NCI-H2227 (cell line): ENCODE results near the gene PAOX.
"Not testable (repeated sequence)": the region's sequence is repeated elsewhere in the genome, so short reads cannot be mapped to it uniquely, and the experiment has no call there.

Experiments used
- DNase-seq: peaks from one replicate; lab custom pipeline; 2025; ENCODE audit not compliant: unreplicated experiment; lab: John Stamatoyannopoulos, UW

Gene PAOX

DNA sequence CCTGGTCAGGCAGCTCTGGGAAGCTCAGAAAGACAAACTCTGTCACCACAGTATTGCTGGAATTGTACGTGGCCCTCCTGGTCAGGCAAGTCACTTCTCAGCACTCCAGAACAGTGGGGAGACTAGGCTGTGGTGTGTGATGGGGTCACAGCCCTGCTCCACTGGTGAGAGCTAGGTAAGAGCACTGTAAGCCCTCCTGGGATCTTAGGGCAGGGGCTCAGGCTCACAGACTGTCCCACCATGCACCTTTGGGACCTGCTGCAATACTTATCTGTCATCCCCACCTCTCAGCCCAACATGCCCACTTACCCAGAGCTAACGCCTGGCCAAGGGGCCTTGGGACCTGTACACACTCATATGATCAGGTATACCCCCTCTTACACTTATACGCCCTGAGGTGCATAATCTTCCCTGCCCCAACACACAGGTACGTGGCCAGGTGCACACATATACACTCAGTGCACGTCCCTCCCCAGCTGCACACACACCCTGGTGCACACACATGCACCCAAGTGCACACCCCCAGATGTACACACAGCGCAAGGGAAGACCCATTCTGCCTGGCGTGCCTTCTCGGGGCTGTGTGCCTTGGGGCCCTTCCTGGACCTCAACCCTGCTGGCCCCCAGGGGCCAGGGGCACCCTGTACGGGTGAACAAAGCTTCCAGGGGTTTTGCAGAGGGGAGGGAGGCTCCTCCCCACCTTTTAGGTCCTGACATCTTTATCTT lies 53.0 kb downstream of the PAOX start:
- DNase-seq = not testable (repeated sequence)

DNA sequence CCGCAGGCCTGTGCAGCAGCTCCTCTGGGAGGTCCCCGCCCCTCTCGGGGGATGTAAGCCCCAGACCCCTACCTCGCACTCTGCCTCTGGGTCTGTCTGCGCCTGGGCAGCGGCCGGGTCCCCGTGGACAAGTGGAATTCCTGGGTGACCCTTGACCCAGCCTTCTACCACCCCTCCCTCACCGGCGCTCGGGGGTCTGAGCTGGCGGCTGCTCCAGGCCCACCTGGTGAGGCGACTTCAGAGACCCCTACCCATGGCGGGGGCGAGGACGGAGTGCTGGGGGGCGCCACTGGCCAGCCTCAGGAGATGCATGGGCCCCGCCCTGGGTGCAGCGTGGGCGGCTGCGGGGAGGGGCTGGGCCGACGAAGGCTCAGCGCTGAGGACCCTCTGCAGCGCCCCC lies 53.7 kb downstream of the PAOX start:
- not testable (repeated sequence) for DNase-seq

DNA sequence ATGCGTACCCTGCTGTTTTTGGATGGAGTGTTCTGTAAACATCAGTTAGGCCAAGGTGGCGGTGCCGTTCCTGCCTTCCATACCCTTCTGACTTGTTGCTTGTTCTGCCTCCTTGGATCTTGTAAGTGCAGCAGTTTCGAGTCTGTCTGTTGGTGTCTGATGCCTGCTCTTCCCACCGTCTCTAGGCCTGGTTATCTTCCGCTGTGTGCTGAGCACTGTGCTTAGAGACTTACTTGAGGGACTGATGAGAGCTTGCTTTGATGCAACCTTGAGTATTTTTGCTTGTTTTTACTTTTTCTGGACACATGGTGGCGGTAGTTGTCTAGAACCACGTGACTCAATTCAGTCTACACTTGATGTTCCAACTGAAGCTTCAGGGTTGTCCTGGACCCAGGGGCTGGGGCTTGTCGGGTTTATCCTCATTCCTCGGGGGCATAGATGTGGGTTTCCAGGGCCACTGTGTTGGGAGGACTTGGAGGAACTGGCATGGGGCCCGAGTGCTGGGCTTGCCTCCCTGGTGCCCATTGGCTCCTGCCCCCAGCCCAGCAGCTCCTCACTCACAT lies 59.7 kb downstream of the PAOX start:
- DNase-seq = no peak

DNA sequence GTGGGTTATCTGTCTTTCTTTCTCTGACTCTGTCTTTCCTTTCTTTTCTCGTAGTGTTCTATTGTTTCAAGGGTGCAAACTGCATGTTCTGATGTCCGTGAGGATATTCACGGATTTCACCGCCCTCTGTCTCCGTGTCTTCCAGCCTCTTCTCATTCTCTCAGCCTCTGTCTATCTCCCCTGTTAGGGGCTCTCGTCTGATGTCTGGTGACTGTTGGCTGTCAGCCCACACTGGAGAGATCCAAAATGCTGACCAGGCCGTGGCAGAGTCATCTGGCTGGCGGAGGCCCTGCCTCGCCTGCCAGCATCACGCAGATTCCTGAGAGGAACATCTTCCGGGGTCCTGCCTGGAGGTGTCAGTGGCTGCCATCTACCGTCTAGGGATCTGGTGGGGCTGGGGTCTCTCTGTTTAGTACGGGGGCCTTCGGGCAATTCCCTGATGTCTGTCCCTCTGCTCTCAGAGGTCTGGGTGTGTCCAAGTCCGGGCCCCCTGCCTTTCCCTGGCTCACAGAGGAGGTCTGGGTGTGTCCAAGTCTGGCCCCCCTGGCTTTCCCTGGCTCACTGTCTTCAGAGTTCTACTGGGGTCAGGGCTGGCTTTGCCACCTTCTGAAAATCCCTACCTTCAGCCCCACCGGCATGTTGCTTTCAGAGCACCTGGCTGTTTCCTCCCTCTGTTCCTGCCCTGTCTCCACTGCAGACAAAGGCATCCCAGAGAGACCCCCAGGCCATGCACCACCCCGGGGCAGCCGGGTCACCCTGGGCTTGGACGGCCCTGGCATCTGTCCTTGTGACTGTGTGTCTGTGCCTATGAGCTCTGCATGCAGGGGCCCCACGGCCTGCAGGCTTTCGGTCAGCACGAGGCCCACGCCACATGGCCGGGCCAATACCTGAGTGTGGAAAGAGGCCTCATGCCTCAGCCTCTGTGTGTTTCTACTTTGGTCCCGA lies 60.7 kb downstream of the PAOX start:
- no peak for DNase-seq

DNA sequence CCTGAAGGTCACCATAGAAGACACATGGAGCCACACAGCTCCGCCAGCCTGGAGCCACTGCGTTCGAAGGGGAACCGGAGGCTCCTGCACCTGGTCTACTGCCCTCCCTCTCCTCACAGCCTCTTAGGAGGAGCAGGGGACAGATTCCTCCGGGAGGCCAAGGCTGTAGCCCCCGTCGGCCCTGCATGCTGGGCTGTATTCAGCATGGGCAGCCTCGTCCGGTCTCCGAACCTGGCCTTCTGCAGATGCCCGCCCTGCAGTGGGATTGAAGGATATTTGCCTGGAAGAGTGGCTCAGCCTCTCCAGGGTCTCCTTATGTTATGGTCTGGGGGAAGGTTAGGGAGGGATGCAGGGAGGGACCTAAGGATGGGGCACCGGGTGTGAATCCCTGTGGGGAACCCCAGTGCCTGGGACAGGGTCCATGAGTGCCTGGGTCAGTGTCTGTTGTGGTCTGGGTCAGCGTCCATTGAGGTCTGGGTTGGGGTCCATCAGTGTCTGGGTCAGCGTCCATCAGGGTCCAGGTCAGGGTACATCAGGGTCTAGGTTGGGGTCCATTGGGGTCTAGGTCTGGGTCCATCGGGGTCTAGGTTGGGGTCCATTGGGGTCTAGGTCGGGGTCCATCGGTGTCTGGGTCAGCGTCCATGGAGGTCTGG lies 61.7 kb downstream of the PAOX start:
- DNase-seq = no peak
